Neural progenitor cell (in vitro differentiated cells): ENCODE results near the gene IL17B. TPM values are rescaled to one million over a fixed set of nuclear protein-coding genes. Genes with fewer than 3 reads are reported as not detected.

ENCODE experiments used
- DNase-seq: peaks from one replicate; pipeline ENCODE4 v3.0.0-alpha.2; 2016; ENCODE audit warnings: low spot score
- H2AFZ ChIP-seq: fragments of 200-600 bp; sonication (generic); replicated peaks from 2 replicates; pipeline ENCODE4 v1.6.1; 2016; ENCODE audit warnings: antibody characterized with exemption
- H3F3A ChIP-seq: fragments of 200-600 bp; sonication (generic); 2 replicates; pipeline ENCODE4 v1.6.1; 2016; ENCODE audit warnings: antibody characterized with exemption, low read depth
- H3K27ac ChIP-seq: fragments of 200-600 bp; sonication (generic); 2 replicates; pipeline ENCODE4 v1.5.1; 2016; ENCODE audit warnings: mild to moderate bottlenecking
- H3K27me3 ChIP-seq: fragments of 200-600 bp; sonication (generic); 2 replicates; pipeline ENCODE4 v1.6.1; 2016; ENCODE audit warnings: mild to moderate bottlenecking, moderate library complexity
- H3K36me3 ChIP-seq: fragments of 200-600 bp; sonication (generic); 2 replicates; pipeline ENCODE4 v1.5.1; 2016
- H3K4me1 ChIP-seq: fragments of 200-600 bp; sonication (generic); 2 replicates; pipeline ENCODE4 v1.6.1; 2016; ENCODE audit warnings: mixed run types
- H3K4me2 ChIP-seq: fragments of 200-600 bp; sonication (generic); 2 replicates; pipeline ENCODE4 v1.6.1; 2016
- H3K4me3 ChIP-seq: fragments of 200-600 bp; sonication (generic); 2 replicates; pipeline ENCODE4 v1.5.1; 2016
- H3K79me2 ChIP-seq: fragments of 200-600 bp; sonication (generic); 2 replicates; pipeline ENCODE4 v1.6.1; 2016; ENCODE audit warnings: low read depth
- H3K9ac ChIP-seq: fragments of 200-600 bp; sonication (generic); 2 replicates; pipeline ENCODE4 v1.6.1; 2016
- H3K9me3 ChIP-seq: fragments of 200-600 bp; sonication (generic); 2 replicates; pipeline ENCODE4 v1.5.1; 2016; ENCODE audit warnings: low read depth
- H4K20me1 ChIP-seq: fragments of 200-600 bp; sonication (generic); 2 replicates; pipeline ENCODE4 v1.6.1; 2016; ENCODE audit warnings: low read depth
- H3K27ac Mint-ChIP-seq: 3 replicates; pipeline ENCODE4 v1.8.0; 2021; ENCODE audit warnings: mixed read lengths
- H3K27me3 Mint-ChIP-seq: 2 replicates; pipeline ENCODE4 v1.8.0; 2022; ENCODE audit warnings: low read depth, mild to moderate bottlenecking, inconsistent platforms, moderate library complexity, mixed read lengths; ENCODE audit not compliant: insufficient read depth
- H3K36me3 Mint-ChIP-seq: 3 replicates; pipeline ENCODE4 v1.8.0; 2021; ENCODE audit warnings: mixed read lengths
- H3K4me1 Mint-ChIP-seq: 3 replicates; pipeline ENCODE4 v1.8.0; 2021; ENCODE audit warnings: mixed read lengths
- H3K4me3 Mint-ChIP-seq: 3 replicates; pipeline ENCODE4 v1.8.0; 2021; ENCODE audit warnings: mild to moderate bottlenecking, moderate library complexity, mixed read lengths
- H3K9me3 Mint-ChIP-seq: 3 replicates; pipeline ENCODE4 v1.8.0; 2020; ENCODE audit warnings: mixed read lengths
- EZH2 ChIP-seq: fragments of 200-600 bp; sonication (generic); IDR thresholded peaks from 2 replicates; pipeline ENCODE4 v1.6.1; 2017; ENCODE audit warnings: antibody characterized with exemption, mild to moderate bottlenecking, moderate library complexity
- EZH2phosphoT487 ChIP-seq: fragments of 200-600 bp; sonication (generic); IDR thresholded peaks from 2 replicates; pipeline ENCODE4 v1.6.1; 2017; ENCODE audit warnings: antibody characterized with exemption
- total RNA-seq: library from RNA; depleted of rRNA; stranded (reverse); fragments of >200 nt; gene quantifications from 2 replicates; pipeline ENCODE4 v1.2.3, GENCODE V29; 2015; ENCODE audit warnings: low replicate concordance
- TF ChIP-seq, protein P1 (sequence below): fragments of 200-600 bp; sonication (generic); IDR thresholded peaks from 2 replicates; pipeline ENCODE4 v1.5.1; 2017; ENCODE audit warnings: antibody characterized with exemption, mild to moderate bottlenecking

IL17B gene
- total RNA-seq, 1 donor from 2014 or later: not detected

DNA sequence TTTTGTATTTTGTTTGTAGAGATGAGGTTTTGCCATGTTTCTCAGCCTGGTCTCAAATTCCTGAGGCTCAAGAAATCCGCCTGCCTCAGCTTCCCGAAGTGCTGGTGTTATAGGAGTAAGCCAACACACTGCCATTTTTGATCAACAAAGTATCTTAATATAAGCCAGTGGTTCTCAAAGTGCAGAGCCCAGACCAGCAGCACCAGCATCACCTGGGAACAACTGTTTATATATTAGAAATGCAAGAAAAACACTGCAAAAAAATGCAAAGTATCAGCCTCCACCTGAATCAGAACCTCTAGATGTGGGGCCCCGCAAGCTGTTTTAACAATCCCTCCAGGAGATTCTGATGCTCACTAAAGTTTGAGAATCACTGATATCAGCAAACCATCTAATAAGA lies 6.2 kb downstream of the IL17B start:
- Histone ChIP-seq H2AFZ (no peak overlapping the region), H3K27ac (no peak overlapping the region), H3K27me3 (no peaks in the 10 kb centered on the region), H3F3A (no peaks in the 10 kb centered on the region), H3K4me2 (no peak overlapping the region), H3K4me1 (no peaks in the 10 kb centered on the region), H3K36me3 (no peaks in the 10 kb centered on the region), H3K79me2 (no peaks in the 10 kb centered on the region), H4K20me1 (no peaks in the 10 kb centered on the region), H3K9me3 (no peaks in the 10 kb centered on the region), H3K9ac (no peak overlapping the region), H3K4me3 (no peak overlapping the region)
- H3K27me3 Mint-ChIP-seq: no peaks in the 10 kb centered on the region
- TF ChIP-seq EZH2phosphoT487: no peak
- TF ChIP-seq, protein P1, sequence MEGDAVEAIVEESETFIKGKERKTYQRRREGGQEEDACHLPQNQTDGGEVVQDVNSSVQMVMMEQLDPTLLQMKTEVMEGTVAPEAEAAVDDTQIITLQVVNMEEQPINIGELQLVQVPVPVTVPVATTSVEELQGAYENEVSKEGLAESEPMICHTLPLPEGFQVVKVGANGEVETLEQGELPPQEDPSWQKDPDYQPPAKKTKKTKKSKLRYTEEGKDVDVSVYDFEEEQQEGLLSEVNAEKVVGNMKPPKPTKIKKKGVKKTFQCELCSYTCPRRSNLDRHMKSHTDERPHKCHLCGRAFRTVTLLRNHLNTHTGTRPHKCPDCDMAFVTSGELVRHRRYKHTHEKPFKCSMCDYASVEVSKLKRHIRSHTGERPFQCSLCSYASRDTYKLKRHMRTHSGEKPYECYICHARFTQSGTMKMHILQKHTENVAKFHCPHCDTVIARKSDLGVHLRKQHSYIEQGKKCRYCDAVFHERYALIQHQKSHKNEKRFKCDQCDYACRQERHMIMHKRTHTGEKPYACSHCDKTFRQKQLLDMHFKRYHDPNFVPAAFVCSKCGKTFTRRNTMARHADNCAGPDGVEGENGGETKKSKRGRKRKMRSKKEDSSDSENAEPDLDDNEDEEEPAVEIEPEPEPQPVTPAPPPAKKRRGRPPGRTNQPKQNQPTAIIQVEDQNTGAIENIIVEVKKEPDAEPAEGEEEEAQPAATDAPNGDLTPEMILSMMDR: no peak
- no peak for TF ChIP-seq EZH2
- H3K4me3 Mint-ChIP-seq: no peak overlapping the region
- H3K27ac Mint-ChIP-seq: no peak overlapping the region
- no peaks in the 10 kb centered on the region for H3K9me3 Mint-ChIP-seq
- peaks cover 13% of the 10 kb centered on the region for H3K4me1 Mint-ChIP-seq
- no peak for DNase-seq
- peaks cover 4% of the 10 kb centered on the region for H3K36me3 Mint-ChIP-seq

- Histone ChIP-seq H3F3A (no peaks in the 10 kb centered on the region), H4K20me1 (no peaks in the 10 kb centered on the region), H3K79me2 (no peaks in the 10 kb centered on the region), H3K9ac (no peak overlapping the region), H3K4me1 (peaks cover 3% of the 10 kb centered on the region), H3K4me2 (no peak overlapping the region), H3K4me3 (no peak overlapping the region), H3K27me3 (no peaks in the 10 kb centered on the region), H3K27ac (no peak overlapping the region), H2AFZ (no peak overlapping the region), H3K9me3 (no peaks in the 10 kb centered on the region), H3K36me3 (no peaks in the 10 kb centered on the region)
- Mint-ChIP-seq H3K4me3 (no peak overlapping the region), H3K27ac (no peak overlapping the region), H3K27me3 (no peaks in the 10 kb centered on the region), H3K9me3 (no peaks in the 10 kb centered on the region), H3K36me3 (peaks cover 2% of the 10 kb centered on the region), H3K4me1 (peaks cover 17% of the 10 kb centered on the region)
- no peak for DNase-seq
- TF ChIP-seq EZH2: no peak
- TF ChIP-seq, protein P1: no peak
- TF ChIP-seq EZH2phosphoT487: no peak
These were observed 6.9 kb downstream of the IL17B start for GRCh38 chr5:149372076-149372795.

- Histone ChIP-seq H2AFZ (no peak overlapping the region), H3K4me2 (no peak overlapping the region), H3F3A (no peaks in the 10 kb centered on the region), H3K27ac (no peak overlapping the region), H3K9ac (no peak overlapping the region), H3K9me3 (no peaks in the 10 kb centered on the region), H3K36me3 (no peaks in the 10 kb centered on the region), H4K20me1 (no peaks in the 10 kb centered on the region), H3K27me3 (no peaks in the 10 kb centered on the region), H3K4me3 (no peak overlapping the region), H3K79me2 (no peaks in the 10 kb centered on the region), H3K4me1 (peaks cover 3% of the 10 kb centered on the region)
- H3K36me3 Mint-ChIP-seq: no peaks in the 10 kb centered on the region
- DNase-seq: peak; percentile 83
- H3K27me3 Mint-ChIP-seq: no peaks in the 10 kb centered on the region
- no peak overlapping the region for H3K27ac Mint-ChIP-seq
- no peak for TF ChIP-seq EZH2
- TF ChIP-seq, protein P1: peak; percentile 77
- H3K4me3 Mint-ChIP-seq: no peak overlapping the region
- H3K4me1 Mint-ChIP-seq: peaks cover 23% of the 10 kb centered on the region
- H3K9me3 Mint-ChIP-seq: no peaks in the 10 kb centered on the region
These were observed 7.7 kb downstream of the IL17B start for GRCh38 chr5:149371296-149371962.
